HG03108 (cell line): ENCODE data around the gene COBL.

Source experiments
- ATAC-seq: cut with Tn5 transposase; IDR thresholded peaks from one replicate; pipeline ENCODE4 v1.9.1; 2021; ENCODE audit warnings: moderate library complexity; ENCODE audit not compliant: unreplicated experiment

The COBL gene

DNA sequence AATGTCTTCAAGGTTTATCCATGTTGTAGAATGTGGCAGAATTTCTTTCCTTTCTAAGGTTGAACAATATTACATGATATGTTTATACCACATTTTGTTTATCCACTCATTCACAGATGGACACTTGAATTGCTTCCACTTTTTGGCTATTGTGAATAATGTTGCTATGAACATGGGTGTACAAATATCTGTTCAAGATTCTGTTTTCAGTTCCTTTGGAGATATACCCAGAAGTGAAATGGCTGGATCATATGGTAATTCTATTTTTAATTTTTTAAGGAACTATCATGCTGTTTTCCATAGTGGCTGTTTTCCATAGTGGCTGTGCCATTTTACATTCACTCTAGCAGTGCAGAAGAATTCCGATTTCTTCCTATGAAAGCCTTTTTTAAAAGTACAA lies 339.2 kb downstream of the COBL start:
- ATAC-seq, result no peak

DNA sequence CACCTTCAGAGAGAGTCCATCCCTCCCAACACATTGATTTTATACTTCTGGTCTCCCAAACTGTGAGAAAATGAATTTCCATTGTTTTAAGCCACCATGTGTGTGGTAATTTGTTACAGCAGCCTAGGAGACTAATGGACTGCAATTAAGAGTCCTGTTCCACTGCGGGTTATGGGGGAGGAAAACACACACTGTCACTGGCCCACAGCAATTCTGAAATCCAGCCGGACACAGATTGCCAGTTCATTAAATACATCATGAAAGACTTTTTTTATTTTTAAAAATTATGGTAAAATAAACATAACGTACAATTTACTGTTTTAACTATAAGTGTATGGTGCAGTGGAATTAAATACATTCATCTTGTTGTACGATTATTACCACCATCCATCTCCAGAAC lies 340.5 kb downstream of the COBL start:
- ATAC-seq, result no peak

GRCh38 chr7:50974240-50974639 lies 342.4 kb downstream of the COBL start:
- no peak for ATAC-seq

DNA sequence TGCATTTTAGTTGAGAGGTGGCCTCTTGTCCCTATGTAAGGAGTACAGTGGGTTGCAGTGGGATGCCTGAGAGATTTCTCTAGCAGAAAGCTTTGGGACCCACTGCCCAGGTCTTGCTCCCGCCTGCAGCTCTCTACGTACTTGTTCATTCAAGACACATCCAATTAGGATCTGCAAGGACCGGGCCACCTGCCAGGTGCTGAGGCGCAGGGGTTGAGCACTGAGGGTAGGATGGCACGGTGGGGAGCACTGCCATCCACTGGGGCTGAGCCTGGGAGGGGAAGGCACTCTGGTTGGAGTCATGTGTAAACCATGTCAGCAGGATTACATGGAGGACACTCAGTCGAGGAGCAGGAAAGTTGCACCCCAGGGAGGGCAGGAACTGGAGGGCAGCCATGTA lies 342.8 kb downstream of the COBL start:
- ATAC-seq, result no peak

- ATAC-seq, result no peak
Measured at GRCh38 chr7:50970092-50970491, 346.5 kb downstream of the COBL start.
